ENCODE data around the gene TMEM200B. TPM values are rescaled to one million over a fixed set of nuclear protein-coding genes. Genes with fewer than 3 reads are reported as not detected.
"Not testable (repeated sequence)": the region's sequence is repeated elsewhere in the genome, so short reads cannot be mapped to it uniquely, and the experiment has no call there.

Gene TMEM200B
- total RNA-seq, 1 donor from 2014 or later, result not detected

DNA sequence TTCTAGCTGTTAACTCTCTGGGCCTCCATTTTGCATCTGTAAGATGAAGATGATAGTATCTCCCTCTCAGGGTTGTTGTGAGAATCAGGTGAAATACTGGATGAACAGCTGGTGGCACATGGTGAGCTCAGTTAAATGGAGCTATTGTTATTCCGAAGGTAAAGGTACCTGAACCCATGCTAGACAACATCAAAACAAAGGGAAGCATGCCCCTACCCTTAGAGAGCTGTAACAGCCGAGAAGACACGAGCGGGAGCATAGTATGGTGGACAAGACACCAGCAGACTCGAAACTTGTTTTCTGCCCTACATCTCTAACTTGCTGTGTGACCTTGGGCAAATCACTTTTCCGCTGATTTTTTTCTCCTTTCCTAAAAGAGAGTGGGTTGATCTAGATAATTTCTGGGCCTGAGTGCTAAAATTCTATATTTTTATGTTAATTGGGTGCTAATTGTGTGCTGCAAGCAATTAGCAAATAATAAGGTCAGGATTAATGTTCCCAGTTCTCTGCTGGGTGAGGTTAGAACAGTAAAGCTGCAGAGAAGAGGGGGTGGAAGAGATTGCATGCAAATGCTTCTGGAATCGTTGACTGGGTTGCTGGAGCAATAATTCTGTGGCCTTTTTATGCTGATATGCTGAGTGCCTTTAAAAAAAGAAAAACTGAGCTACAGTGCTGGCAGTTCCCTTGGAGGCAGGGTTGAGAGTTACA is 10.8 kb downstream of the TMEM200B start:
- intact Hi-C loops (cut with micrococcal nuclease), result no loop called here

GRCh38 chr1:29108041-29108440 is 15.7 kb downstream of the TMEM200B start:
- intact Hi-C loops (cut with micrococcal nuclease), result not testable (repeated sequence)

DNA sequence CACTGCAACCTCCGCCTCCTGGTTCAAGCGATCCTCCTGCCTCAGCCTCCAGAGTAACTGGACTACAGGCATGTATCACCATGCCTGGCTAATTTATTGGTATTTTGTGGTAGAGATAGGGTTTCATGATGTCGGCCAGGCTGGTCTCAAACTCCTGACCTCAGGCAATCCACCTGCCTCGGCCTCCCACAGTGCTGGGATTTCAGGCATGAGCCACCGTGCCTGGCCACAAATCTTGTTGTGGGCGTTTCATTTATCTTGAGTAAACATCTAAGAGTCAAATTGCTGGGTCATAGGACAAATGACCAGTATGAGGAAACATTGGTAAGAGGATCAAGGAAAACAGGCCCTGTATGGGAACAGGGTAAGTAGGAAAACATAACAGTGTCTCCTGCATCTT is 17.9 kb downstream of the TMEM200B start:
- intact Hi-C loops (cut with micrococcal nuclease), result no loop called here

DNA sequence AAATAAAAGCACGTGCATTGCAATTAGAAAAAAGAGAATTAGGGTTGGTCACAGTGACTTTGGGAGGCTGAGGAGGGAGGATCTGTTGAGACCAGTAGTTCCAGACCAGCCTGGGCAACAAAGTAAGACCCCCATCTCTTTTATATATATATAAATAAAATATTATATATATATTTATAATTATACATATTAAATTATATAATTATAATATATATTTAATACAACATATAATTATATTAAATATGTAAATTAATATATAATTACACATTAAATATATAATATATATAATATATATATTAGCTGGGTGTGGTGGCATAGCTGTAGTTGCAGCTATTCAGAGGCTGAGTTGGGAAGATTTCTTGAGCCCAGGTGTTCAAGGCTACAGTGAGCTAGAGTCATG is 23.2 kb downstream of the TMEM200B start:
- intact Hi-C loops (cut with micrococcal nuclease), result no loop called here

DNA sequence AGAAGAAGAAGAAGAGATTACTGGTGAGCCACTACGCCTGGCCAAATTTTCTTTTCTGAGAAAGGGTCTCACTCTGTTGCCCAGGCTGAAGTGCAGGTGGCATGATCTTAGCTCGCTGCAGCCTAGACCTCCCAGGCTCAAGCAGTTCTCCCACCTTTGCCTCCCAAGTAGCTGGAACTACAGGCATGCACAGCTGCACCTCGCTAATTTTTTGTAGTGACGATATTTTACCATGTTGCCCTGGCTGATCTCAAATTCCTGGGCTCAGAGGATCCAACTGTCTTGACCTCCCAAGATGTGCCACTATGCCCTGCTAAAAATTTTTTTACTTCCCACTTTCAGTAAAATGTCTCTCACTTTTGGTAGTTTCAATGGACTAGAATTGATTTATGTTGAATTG is 24.4 kb downstream of the TMEM200B start:
- intact Hi-C loops (cut with micrococcal nuclease), result no loop called here

DNA sequence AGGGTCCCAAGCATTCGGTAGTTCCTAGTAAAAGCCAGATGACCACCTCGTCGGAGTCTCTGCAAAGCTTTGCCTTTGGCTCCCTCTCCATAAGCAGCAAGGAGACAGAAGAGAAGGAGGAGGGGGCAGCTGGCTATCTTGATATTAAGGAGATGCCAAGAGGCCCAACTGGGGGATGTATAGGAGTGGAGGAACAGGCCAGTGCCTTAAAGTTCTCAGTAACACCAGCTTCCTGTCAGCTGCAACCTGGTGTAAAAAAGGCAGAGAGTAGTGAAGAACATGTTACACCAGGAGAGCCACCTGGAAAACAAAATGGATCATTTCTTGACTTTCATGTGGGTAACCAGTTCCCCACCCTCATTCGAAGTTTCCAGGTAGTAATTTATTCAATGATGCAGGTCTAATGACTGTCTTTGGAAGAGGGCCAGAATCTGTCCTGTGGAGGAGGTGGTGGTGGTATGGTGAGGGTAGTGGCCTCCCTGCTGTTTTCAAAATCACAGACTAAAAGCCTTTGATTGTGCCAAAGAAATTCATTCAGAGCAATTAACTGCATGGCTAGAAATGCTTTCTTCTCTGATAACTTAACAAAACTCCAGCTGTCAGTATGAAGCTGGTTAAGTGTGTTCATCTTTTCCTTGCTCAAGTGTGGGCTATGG is 27.3 kb downstream of the TMEM200B start:
- intact Hi-C loops (cut with micrococcal nuclease), result no loop called here

DNA sequence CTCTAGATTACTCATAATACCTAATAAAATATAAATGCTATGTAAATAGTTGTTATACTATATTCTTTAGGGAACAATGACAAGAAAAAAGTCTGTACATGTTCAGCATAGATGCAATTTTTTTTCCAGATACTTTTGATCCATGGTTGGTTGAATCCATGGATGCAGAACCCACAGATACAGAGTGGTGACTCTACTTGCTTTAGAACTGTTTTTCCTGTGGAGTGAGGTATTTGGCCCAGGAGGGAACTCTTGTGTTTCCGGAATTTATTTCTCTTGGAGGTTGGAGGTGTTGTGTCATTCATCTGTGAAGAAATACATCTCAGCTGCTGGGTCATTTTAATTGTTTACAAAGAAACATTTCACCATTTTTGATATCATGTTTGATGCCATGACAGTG is 28.7 kb downstream of the TMEM200B start:
- intact Hi-C loops (cut with micrococcal nuclease), result no loop called here

DNA sequence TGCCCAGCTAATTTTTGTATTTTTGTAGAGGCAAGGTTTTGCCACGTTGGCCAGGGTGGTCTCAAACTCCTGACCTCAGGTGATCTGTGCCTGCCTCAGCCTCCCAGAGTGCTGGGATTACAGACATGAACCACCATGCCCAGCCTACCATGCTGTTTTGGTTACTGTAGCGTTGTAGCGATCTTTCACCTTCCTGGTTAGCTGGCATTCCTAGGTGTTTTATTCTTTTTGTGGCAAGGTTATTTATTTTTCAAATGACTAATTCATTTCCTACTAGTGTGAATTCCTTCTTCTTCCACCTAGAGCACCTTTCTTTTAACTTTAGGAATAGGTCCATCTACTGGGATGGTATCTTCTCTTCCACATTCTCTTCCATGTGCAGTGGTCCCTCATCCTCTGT is 29.3 kb downstream of the TMEM200B start:
- intact Hi-C loops (cut with micrococcal nuclease), result no loop called here

GRCh38 chr1:29092704-29093103 is 31.0 kb downstream of the TMEM200B start:
- intact Hi-C loops (cut with micrococcal nuclease), result not testable (repeated sequence)

DNA sequence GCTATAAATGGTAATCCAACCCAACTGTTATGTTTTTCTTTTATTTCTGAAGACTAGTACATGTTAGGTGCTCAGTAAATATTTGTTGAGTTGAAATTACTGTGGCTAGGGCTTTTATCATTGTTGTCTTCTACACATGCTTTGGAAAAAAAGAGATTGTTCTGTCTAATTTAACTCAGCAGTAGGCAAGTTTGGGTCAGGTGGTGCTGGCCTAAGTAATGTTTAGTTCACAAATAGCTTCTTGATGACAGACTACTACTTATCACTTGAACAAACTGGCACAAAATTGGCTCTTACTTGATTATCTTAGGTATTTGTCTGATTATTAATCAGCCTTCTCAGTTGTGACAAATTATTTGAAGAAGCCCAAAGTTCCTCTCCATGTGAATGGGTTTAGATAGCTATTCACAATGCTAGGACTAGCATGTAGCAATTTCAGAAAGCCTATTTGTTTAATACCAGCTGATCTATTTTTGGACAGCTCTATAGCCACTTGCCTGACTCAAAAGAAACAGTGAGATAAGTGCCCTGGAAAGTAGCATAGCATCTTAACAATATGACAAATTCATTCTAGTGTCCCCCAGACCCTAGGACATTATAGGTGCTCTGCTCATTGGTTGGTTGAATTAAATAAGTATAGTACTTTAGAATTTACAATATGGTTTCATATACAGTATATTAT is 32.6 kb downstream of the TMEM200B start:
- intact Hi-C loops (cut with micrococcal nuclease), result no loop called here

- intact Hi-C loops (cut with micrococcal nuclease), result no loop called here
These were observed 39.5 kb downstream of the TMEM200B start for GRCh38 chr1:29084196-29084521.

DNA sequence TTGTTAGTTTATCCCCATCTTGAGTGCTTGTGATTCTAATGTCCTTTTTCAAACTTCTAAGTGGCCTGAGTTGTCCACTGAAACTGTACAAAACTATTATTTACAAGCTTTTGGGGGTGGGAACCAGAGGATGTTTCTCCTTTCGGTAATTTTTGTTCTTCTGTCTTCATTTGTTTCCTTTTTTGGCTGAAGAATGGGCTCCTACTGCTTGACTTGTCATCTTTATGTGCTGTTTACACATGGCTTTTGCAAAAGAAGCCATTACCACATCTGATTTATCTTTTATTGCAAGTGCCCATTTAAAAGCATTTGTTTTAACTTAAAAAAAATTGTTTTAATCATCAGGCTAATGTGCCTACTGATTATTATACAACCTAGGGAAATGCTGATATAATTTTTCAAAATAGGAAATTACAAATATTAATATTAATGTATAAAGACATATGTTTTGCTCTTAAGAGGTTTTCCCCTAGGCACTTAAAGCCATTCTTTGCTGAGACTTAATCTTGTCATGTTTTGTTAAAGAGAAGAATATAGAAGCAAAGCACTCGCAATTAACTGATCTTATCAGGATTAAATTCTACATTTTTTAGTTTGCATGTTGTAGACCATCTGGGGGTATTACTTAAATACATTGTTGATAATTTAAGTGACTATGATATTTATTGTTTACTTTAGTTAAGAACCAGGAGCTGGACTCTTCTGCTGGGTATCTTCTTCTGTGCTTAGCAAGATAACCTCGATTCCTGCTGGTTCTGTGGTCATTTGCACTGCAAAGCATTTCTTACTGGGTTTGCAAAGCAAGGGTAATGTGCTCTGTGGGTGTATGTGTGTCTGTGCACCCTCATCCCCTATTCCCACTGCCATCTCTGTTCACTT is 40.1 kb downstream of the TMEM200B start:
- intact Hi-C loops (cut with micrococcal nuclease), result no loop called here

- intact Hi-C loops (cut with micrococcal nuclease), result no loop called here
These were observed 41.2 kb downstream of the TMEM200B start for GRCh38 chr1:29082519-29082918.

- intact Hi-C loops (cut with micrococcal nuclease), result no loop called here
These were observed 42.5 kb downstream of the TMEM200B start for GRCh38 chr1:29081201-29081600.

DNA sequence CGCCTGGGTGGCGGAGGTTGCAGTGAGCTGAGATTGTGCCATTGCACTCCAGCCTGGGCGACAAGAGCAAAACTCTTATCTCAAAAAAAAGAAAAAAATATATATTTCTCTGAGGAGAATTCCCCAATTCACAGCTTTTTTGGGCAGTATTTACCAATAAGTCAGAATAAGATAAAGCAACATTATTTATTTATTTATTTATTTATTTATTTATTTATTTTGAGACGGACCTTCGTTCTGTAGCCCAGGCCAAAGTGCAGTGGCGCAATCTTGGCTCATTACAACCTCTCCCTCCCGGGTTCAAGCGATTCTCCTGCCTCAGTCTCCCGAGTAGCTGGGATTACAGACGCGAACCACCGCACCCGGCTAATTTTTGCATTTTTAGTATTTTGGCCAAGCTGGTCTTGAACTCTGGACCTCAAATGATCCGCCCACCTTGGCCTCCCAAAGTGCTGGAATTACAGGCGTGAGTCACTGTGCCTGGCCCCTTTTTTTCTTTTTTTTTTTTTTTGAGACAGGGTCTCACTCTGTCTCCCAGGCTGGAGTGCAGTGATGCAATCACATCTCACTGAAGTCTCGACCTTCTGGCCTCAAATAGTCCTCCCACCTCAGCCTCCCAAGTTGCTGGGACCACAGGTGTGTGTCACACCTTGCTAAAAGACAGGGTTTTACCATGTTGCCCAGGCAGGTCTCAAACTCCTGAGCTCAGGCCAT is 43.6 kb downstream of the TMEM200B start:
- intact Hi-C loops (cut with micrococcal nuclease), result not testable (repeated sequence)

GRCh38 chr1:29077155-29077554 is 46.5 kb downstream of the TMEM200B start:
- intact Hi-C loops (cut with micrococcal nuclease), result no loop called here

Other genes starting within 250 kb of the TMEM200B start
- 98.3 and 106 TPM in 2 replicates for gene EPB41, start 209.3 kb downstream of the TMEM200B start, total RNA-seq
- 125 and 126 TPM in 2 replicates for gene SRSF4, start 58.0 kb upstream of the TMEM200B start, total RNA-seq
- 20.2 and 24.7 TPM in 2 replicates for gene MECR, start 107.0 kb upstream of the TMEM200B start, total RNA-seq
- gene PTPRU, start 112.6 kb upstream of the TMEM200B start, total RNA-seq, result 0.14 and 0.16 TPM in 2 replicates